ENCODE measurements around the gene THSD4.
"Not testable (repeated sequence)": the region's sequence is repeated elsewhere in the genome, so short reads cannot be mapped to it uniquely, and the experiment has no call there.

The THSD4 gene

GRCh38 chr15:71718116-71718910, 603.0 kb downstream of the THSD4 start:
- DNase-seq (ENCODE audit: low spot score): no peak

- DNase-seq (ENCODE audit: low spot score): no peak
Measured at GRCh38 chr15:71723344-71723743, 608.1 kb downstream of the THSD4 start.

GRCh38 chr15:71725207-71725955, 610.1 kb downstream of the THSD4 start:
- DNase-seq (ENCODE audit: low spot score): not testable (repeated sequence)

- DNase-seq (ENCODE audit: low spot score): no peak
Measured at GRCh38 chr15:71728881-71729280, 613.6 kb downstream of the THSD4 start.

GRCh38 chr15:71729319-71729718, 614.0 kb downstream of the THSD4 start:
- DNase-seq (ENCODE audit: low spot score): no peak

GRCh38 chr15:71730277-71731144, 615.2 kb downstream of the THSD4 start:
- peak; percentile 59 for DNase-seq (ENCODE audit: low spot score)

- no peak for DNase-seq (ENCODE audit: low spot score)
Measured at GRCh38 chr15:71732636-71733035, 617.4 kb downstream of the THSD4 start.

GRCh38 chr15:71733122-71733521, 617.9 kb downstream of the THSD4 start:
- DNase-seq (ENCODE audit: low spot score): no peak

- no peak for DNase-seq (ENCODE audit: low spot score)
Measured at GRCh38 chr15:71734709-71735384, 619.6 kb downstream of the THSD4 start.

GRCh38 chr15:71735385-71735757, 620.1 kb downstream of the THSD4 start:
- no peak for DNase-seq (ENCODE audit: low spot score)

- no peak for DNase-seq (ENCODE audit: low spot score)
Measured at GRCh38 chr15:71736286-71736947, 621.1 kb downstream of the THSD4 start.

- no peak for DNase-seq (ENCODE audit: low spot score)
Measured at GRCh38 chr15:71737761-71738160, 622.5 kb downstream of the THSD4 start.

- DNase-seq (ENCODE audit: low spot score): no peak
Measured at GRCh38 chr15:71739355-71739754, 624.1 kb downstream of the THSD4 start.

- DNase-seq (ENCODE audit: low spot score): no peak
Measured at GRCh38 chr15:71742964-71743363, 627.7 kb downstream of the THSD4 start.

GRCh38 chr15:71743861-71744382, 628.7 kb downstream of the THSD4 start:
- DNase-seq (ENCODE audit: low spot score): peak; percentile 31

GRCh38 chr15:71746719-71747118, 631.4 kb downstream of the THSD4 start:
- no peak for DNase-seq (ENCODE audit: low spot score)

- DNase-seq (ENCODE audit: low spot score): no peak
Measured at GRCh38 chr15:71747128-71748083, 632.1 kb downstream of the THSD4 start.

GRCh38 chr15:71748293-71748718, 633.0 kb downstream of the THSD4 start:
- DNase-seq (ENCODE audit: low spot score): no peak

- no peak for DNase-seq (ENCODE audit: low spot score)
Measured at GRCh38 chr15:71749500-71749899, 634.2 kb downstream of the THSD4 start.

- no peak for DNase-seq (ENCODE audit: low spot score)
Measured at GRCh38 chr15:71752128-71752527, 636.9 kb downstream of the THSD4 start.
